ENCODE data around the gene SULT1C3.

The SULT1C3 gene
- total RNA-seq = 0 to 0.06 (median 0) reads per million in 9 experiments

- Mint-ChIP-seq H3K27me3 (peaks cover 0 to 5% of the 10 kb centered on the region in 2 donors), H3K27ac (no peak within 1 kb of the TSS), H3K4me3 (no peak within 1 kb of the TSS)
Observed at GRCh38 chr2:108239786-108240185, at the start of gene SULT1C3. Gene SULT1C3, plus strand, starts transcription at chr2:108239968. Its CDS starts 7,227 bp downstream, at chr2:108247195.

GRCh38 chr2:108193251-108193650 lies 46.5 kb upstream of the SULT1C3 start:
- Mint-ChIP-seq H3K27ac (no peak overlapping the region), H3K27me3 (peaks cover 13 to 15% of the 10 kb centered on the region in 2 donors), H3K4me3 (no peak overlapping the region), H3K4me1 (ENCODE audit: low read depth in 2 of 2) (no peaks in the 10 kb centered on the region), H3K36me3 (ENCODE audit: insufficient read depth) (no peaks in the 10 kb centered on the region), H3K9me3 (no peaks in the 10 kb centered on the region)
- ATAC-seq (replicated peaks) = no peak
- no peak for DNase-seq

More at GRCh38 chr2:108239786-108240185, at the start of gene SULT1C3:
- Mint-ChIP-seq H3K9me3 (peaks cover 2 to 4% of the 10 kb centered on the region in 2 donors), H3K4me1 (ENCODE audit: low read depth in 2 of 2) (no peaks in the 10 kb centered on the region), H3K36me3 (ENCODE audit: insufficient read depth) (no peaks in the 10 kb centered on the region)
- ATAC-seq (replicated peaks) (no peak), DNase-seq (no peak)

DNA sequence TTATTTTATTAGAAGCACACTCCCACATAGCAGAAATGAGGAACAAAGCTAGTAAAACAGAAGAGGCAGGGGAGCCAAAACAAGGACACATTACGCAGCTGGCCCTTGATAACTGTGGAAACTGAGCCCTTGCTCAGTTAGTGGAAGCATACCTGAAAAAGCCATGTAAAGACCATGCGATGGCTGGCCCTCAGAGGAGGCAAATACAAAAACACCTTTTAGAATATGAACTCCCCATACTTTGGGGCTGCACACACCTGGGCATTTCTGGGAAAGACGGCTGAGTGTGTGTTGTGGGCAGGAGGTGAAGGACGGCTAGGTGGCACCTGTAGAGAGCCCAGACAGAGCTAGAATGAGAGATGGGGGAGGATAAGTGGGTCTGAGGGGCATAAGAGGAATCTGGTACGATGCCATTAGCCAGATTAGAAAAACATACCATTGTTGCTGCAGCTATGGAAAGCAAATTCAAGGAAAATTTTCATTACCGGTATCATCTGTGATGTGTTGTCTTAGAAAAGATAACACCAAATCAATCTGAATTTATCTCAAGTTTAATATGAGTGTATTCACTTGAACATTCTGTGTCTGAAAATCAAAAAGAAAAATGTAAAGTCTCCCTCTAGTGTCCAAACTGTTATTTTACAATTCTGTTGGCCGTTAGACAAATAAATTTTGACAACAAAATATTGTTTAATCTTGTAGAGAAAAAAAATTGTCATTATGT lies 45.2 kb upstream of the SULT1C3 start:
- Mint-ChIP-seq H3K9me3 (no peaks in the 10 kb centered on the region), H3K27ac (no peak overlapping the region), H3K36me3 (ENCODE audit: insufficient read depth) (no peaks in the 10 kb centered on the region), H3K27me3 (peaks cover 13 to 15% of the 10 kb centered on the region in 2 donors), H3K4me3 (no peak overlapping the region), H3K4me1 (ENCODE audit: low read depth in 2 of 2) (no peaks in the 10 kb centered on the region)
- DNase-seq (no peak), ATAC-seq (replicated peaks) (no peak)

DNA sequence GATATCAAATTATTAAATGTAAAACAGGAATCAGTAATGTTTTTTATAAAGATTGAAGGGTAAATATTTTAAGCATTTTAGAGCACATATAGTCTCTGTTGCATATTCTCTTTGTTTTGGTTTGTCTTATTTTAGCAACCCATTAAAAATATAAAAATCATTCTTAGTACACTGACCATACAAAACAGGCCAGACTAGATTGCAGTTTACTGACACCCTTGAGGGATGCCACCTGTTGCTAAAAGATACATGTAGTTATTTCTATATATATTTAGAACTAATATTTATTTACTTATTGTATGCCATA lies 44.7 kb upstream of the SULT1C3 start:
- Mint-ChIP-seq H3K27ac (no peak overlapping the region), H3K27me3 (peaks cover 13 to 15% of the 10 kb centered on the region in 2 donors), H3K9me3 (no peaks in the 10 kb centered on the region), H3K4me1 (ENCODE audit: low read depth in 2 of 2) (no peaks in the 10 kb centered on the region), H3K4me3 (no peak overlapping the region), H3K36me3 (ENCODE audit: insufficient read depth) (no peaks in the 10 kb centered on the region)
- ATAC-seq (replicated peaks) (no peak), DNase-seq (no peak)

DNA sequence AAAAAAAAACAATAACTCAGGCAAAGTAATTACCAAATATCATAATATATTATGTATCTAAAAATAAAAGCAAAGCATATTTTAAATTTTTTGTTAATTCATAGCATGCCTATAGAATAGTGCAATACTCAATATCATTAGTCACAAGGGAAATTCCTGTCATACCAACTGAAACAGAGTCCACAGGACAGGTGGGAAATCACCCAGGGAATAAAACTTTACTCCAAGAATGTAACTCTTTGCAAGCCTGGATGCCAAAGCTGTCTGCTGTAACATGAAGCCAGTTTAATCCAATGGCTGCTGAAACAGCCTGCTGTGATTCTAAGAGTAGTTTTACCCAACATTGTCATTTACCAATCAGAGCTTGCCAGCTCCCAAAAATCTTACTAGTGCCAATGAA lies 40.0 kb upstream of the SULT1C3 start:
- Mint-ChIP-seq H3K27me3 (peaks cover under 1 to 11% of the 10 kb centered on the region in 2 donors), H3K36me3 (ENCODE audit: insufficient read depth) (no peaks in the 10 kb centered on the region), H3K4me3 (no peak overlapping the region), H3K9me3 (peaks cover 0 to 6% of the 10 kb centered on the region in 2 donors), H3K27ac (no peak overlapping the region), H3K4me1 (ENCODE audit: low read depth in 2 of 2) (no peaks in the 10 kb centered on the region)
- no peak for ATAC-seq (replicated peaks)
- DNase-seq = no peak

DNA sequence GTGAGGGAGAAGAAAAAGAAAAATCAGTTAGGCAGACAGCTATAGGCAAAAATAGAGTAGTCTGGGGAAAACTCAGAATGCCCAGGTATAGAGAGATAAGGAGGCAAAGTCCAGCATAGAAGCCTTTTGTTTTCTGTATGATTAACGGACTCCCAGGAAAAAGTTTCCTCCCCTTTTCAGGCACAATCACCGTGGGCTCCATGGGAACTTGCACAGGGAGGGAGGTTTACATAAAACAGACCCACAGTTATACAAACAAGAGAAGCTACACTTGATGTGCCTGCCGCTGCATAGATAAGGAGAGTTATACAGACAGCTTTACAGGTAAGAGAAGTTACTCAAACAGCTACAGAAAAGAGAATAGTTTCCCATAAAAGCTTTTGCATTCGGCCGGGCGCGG lies 39.2 kb upstream of the SULT1C3 start:
- no peaks in the 10 kb centered on the region for H3K4me1 Mint-ChIP-seq (ENCODE audit: low read depth in 2 of 2)
- no peak overlapping the region for H3K4me3 Mint-ChIP-seq
- no peak for ATAC-seq (replicated peaks)
- H3K36me3 Mint-ChIP-seq (ENCODE audit: insufficient read depth) = no peaks in the 10 kb centered on the region
- no peak for DNase-seq
- peaks cover 0 to 10% of the 10 kb centered on the region in 2 donors for H3K27me3 Mint-ChIP-seq
- no peak overlapping the region for H3K27ac Mint-ChIP-seq
- peaks cover 0 to 6% of the 10 kb centered on the region in 2 donors for H3K9me3 Mint-ChIP-seq

- Mint-ChIP-seq H3K27ac (no peak overlapping the region), H3K4me1 (ENCODE audit: low read depth in 2 of 2) (no peaks in the 10 kb centered on the region), H3K9me3 (peaks cover 4 to 17% of the 10 kb centered on the region in 2 donors), H3K27me3 (peaks cover 7 to 16% of the 10 kb centered on the region in 2 donors), H3K36me3 (ENCODE audit: insufficient read depth) (no peaks in the 10 kb centered on the region), H3K4me3 (no peak overlapping the region)
- ATAC-seq (replicated peaks) (no peak), DNase-seq (no peak)
Observed at GRCh38 chr2:108212671-108213070, 27.1 kb upstream of the SULT1C3 start.

- H3K27ac Mint-ChIP-seq = no peak overlapping the region
- H3K4me1 Mint-ChIP-seq (ENCODE audit: low read depth in 2 of 2) = no peaks in the 10 kb centered on the region
- no peak overlapping the region for H3K4me3 Mint-ChIP-seq
- no peaks in the 10 kb centered on the region for H3K27me3 Mint-ChIP-seq
- DNase-seq (no peak), ATAC-seq (replicated peaks) (no peak)
- H3K36me3 Mint-ChIP-seq (ENCODE audit: insufficient read depth) = no peaks in the 10 kb centered on the region
- H3K9me3 Mint-ChIP-seq = no peaks in the 10 kb centered on the region
Observed at GRCh38 chr2:108215794-108216211, 24.0 kb upstream of the SULT1C3 start.

DNA sequence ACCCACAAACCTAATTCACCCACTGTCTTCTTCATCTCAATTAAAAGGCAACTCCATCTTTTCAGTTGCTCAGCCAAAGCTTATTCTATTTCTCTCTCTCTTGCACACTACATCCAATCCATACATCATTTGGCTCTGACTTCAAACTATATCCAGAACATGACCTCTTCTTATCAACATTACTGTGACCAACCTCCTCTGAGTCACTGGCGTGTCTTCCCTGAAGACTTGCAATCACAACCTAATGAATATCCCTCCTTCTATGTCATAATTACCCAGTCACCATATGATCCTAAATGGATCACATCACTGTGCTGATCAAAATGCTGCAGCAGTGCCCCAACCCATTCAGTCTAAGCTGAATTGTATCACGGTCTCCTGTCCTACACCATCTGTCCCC lies 22.6 kb upstream of the SULT1C3 start:
- H3K27me3 Mint-ChIP-seq = peaks cover 0 to 4% of the 10 kb centered on the region in 2 donors
- H3K4me1 Mint-ChIP-seq (ENCODE audit: low read depth in 2 of 2) = no peaks in the 10 kb centered on the region
- no peaks in the 10 kb centered on the region for H3K36me3 Mint-ChIP-seq (ENCODE audit: insufficient read depth)
- H3K9me3 Mint-ChIP-seq = peaks cover 0 to 2% of the 10 kb centered on the region in 2 donors
- H3K4me3 Mint-ChIP-seq = no peak overlapping the region
- ATAC-seq (replicated peaks) (no peak), DNase-seq (no peak)
- no peak overlapping the region for H3K27ac Mint-ChIP-seq

DNA sequence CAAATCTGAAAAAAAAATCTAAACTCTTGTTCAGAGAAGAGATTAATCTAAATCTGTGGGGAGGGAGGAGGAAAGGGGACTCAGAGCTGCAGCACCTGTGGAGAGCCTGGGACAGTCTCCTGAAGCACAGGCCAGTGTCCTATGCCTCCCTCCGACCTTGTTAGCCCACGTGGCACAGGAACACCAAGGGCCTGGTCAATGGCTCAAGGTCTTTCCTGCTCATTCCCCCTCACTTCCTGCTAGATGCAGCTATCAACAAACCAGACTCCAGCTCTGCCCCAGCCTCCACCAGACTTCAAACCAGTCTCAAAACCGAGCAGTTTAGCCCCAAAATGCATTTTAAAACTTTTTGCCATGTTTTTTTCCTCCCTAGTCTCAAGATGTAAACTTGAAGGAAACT lies 20.1 kb upstream of the SULT1C3 start:
- no peak for ATAC-seq (replicated peaks)
- DNase-seq = no peak
- Mint-ChIP-seq H3K36me3 (ENCODE audit: insufficient read depth) (peaks cover 3% of the 10 kb centered on the region), H3K27ac (no peak overlapping the region), H3K27me3 (peaks cover 7 to 14% of the 10 kb centered on the region in 2 donors), H3K4me1 (ENCODE audit: low read depth in 2 of 2) (no peaks in the 10 kb centered on the region), H3K9me3 (peaks cover 8 to 16% of the 10 kb centered on the region in 2 donors), H3K4me3 (no peak overlapping the region)

DNA sequence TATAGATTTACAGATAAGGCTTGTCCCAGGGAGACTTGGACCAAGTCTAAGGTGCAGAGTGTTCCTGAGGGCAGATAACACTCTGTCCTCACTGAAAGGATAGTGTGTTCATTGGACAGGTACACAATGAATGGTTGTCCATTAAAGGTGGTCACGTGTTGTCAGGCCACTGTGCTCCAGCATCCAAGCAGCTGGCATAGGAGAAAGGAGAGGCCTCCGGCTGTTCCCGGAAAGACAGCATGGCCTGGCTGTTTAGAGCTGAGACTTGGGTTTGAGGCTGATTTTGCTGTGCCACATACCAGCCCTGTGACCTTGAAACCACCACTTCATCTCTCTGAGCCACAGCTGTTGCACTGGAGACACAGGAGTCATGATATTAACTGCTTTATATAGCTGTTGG lies 19.6 kb upstream of the SULT1C3 start:
- DNase-seq = no peak
- H3K4me1 Mint-ChIP-seq (ENCODE audit: low read depth in 2 of 2) = no peaks in the 10 kb centered on the region
- H3K4me3 Mint-ChIP-seq = no peak overlapping the region
- peaks cover 8 to 16% of the 10 kb centered on the region in 2 donors for H3K9me3 Mint-ChIP-seq
- H3K27ac Mint-ChIP-seq = no peak overlapping the region
- ATAC-seq (replicated peaks) = no peak
- peaks cover 7 to 14% of the 10 kb centered on the region in 2 donors for H3K27me3 Mint-ChIP-seq
- peaks cover 3% of the 10 kb centered on the region for H3K36me3 Mint-ChIP-seq (ENCODE audit: insufficient read depth)

DNA sequence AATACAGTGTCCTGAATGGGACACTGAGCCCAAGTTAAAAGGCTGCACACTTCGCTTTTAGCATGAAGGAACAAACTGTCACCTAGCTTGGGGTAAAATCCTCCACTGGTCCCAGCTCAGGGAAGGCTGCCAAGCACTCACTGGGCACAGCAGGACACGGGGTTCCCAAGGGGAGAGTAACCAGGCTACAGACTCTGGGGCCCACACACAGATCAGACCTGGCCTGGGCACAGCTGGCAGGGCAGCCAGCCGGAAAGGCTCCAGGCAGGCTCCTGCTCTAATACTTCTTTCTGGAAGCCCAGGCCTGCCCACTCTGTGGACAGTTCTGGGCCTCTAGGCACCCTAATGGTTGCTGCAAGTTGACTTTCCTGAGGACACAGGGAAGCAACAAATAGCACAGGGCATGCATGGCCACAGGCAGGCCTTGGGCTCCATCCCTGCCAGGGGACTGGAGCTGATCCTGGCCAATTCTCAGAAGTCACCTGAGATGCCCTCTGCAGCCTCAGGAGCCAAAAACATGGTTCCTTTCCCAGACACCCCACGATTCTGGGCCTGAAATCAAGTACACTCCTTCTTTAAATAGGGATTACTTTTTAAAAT lies 18.7 kb upstream of the SULT1C3 start:
- Mint-ChIP-seq H3K27ac (no peak overlapping the region), H3K9me3 (peaks cover 8 to 16% of the 10 kb centered on the region in 2 donors), H3K27me3 (peaks cover 7 to 14% of the 10 kb centered on the region in 2 donors), H3K4me3 (no peak overlapping the region), H3K36me3 (ENCODE audit: insufficient read depth) (peaks cover 3% of the 10 kb centered on the region), H3K4me1 (ENCODE audit: low read depth in 2 of 2) (no peaks in the 10 kb centered on the region)
- ATAC-seq (replicated peaks) = no peak
- DNase-seq = no peak

DNA sequence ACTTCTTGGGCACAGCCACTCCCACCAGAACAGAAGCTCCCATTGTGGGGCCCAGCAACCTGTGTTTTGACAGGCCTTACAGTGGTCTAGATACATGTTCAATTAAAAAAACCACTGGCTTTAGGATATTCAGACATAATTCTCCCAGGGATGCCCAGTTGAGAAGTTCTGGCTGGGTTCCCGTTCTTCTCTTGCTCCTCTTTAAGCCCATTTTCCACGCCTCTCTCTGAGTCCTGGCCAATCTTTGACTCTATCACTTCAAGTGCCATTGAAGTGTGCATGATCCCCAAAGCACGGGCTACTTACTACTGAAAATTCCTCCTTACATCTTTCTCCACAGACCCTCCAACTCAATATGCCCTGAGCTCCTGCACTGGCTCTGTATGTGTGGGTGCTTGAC lies 17.5 kb upstream of the SULT1C3 start:
- no peak for ATAC-seq (replicated peaks)
- Mint-ChIP-seq H3K27me3 (peaks cover 12 to 16% of the 10 kb centered on the region in 2 donors), H3K27ac (no peak overlapping the region), H3K36me3 (ENCODE audit: insufficient read depth) (peaks cover 3% of the 10 kb centered on the region), H3K4me3 (no peak overlapping the region), H3K9me3 (peaks cover 8 to 16% of the 10 kb centered on the region in 2 donors), H3K4me1 (ENCODE audit: low read depth in 2 of 2) (no peaks in the 10 kb centered on the region)
- no peak for DNase-seq

- no peak overlapping the region for H3K4me3 Mint-ChIP-seq
- H3K27me3 Mint-ChIP-seq = peaks cover 22 to 27% of the 10 kb centered on the region in 2 donors
- H3K4me1 Mint-ChIP-seq (ENCODE audit: low read depth in 2 of 2) = no peaks in the 10 kb centered on the region
- H3K36me3 Mint-ChIP-seq (ENCODE audit: insufficient read depth) = peaks cover 3% of the 10 kb centered on the region
- H3K27ac Mint-ChIP-seq = no peak overlapping the region
- DNase-seq = no peak
- ATAC-seq (replicated peaks) = no peak
- H3K9me3 Mint-ChIP-seq = peaks cover 8 to 16% of the 10 kb centered on the region in 2 donors
Observed at GRCh38 chr2:108223573-108223972, 16.2 kb upstream of the SULT1C3 start.
